Erythroblast (primary cell): ENCODE data around the gene GPRASP3.

Experiments
- GATA1 ChIP-seq: IDR thresholded peaks from 2 replicates; pipeline ENCODE4 v1.6.1; 2011; ENCODE audit warnings: low read depth, mild to moderate bottlenecking, control low read depth, low read length, moderate library complexity
- POLR2A ChIP-seq: IDR thresholded peaks from 2 replicates; pipeline ENCODE4 v1.6.1; 2011; ENCODE audit warnings: mild to moderate bottlenecking, low read length

DNA sequence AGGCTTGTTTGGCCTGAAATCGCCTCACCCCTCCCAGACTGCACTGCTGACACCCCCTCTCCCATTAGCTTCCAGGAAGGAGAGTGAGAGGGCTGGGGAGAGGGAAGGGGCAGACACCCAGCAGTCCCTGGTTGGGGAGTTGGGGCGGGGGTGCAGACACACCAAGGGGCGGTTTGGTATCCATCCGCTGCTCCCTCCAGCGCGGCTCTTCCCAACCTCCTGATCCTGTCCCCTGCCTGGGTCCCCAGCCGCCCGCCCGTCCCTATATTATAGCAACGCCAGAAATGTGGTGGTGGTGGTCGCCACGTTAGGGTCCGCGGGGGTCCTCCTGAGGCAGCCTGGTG is 24.9 kb downstream of the GPRASP3 start:
- TF ChIP-seq POLR2A (no peak), GATA1 (no peak)
